ENCODE results near the gene DHX35.

- TF ChIP-seq FOXK2 (IDR thresholded peaks at IDR 0.05) (no peak), FOXM1 (IDR thresholded peaks at IDR 0.05; ENCODE audit: borderline replicate concordance) (no peak), ARNT (IDR thresholded peaks at IDR 0.05) (no peak), L3MBTL2 (conservative IDR thresholded peaks at IDR 0.05) (no peak), SP1 (IDR thresholded peaks at IDR 0.05) (no peak), TARDBP (IDR thresholded peaks at IDR 0.05) (no peak), HDGF (IDR thresholded peaks at IDR 0.05; ENCODE audit: borderline replicate concordance) (no peak), BHLHE40 (IDR thresholded peaks at IDR 0.05; ENCODE audit: borderline replicate concordance) (no peak), SUZ12 (IDR thresholded peaks at IDR 0.05) (no peak), NFRKB (IDR thresholded peaks at IDR 0.05) (no peak), ELF4 (IDR thresholded peaks at IDR 0.05) (no peak)
Observed at GRCh38 chr20:38995536-38996044, 33.4 kb downstream of the DHX35 start.
